Ishikawa (cell line): ENCODE data around the gene TOR4A.

ENCODE experiments used
- CREB1 ChIP-seq: IDR thresholded peaks from 2 replicates; pipeline ENCODE4 v1.6.1; 2012; ENCODE audit warnings: low read depth
- EP300 ChIP-seq: IDR thresholded peaks from 2 replicates; pipeline ENCODE4 v1.6.1; 2012; ENCODE audit warnings: borderline replicate concordance
- MAX ChIP-seq: IDR thresholded peaks from 2 replicates; pipeline ENCODE4 v1.6.1; 2012
- REST ChIP-seq: IDR thresholded peaks from 2 replicates; pipeline ENCODE4 v1.6.1; 2012; ENCODE audit warnings: low read depth, mild to moderate bottlenecking
- YY1 ChIP-seq: IDR thresholded peaks from 2 replicates; pipeline ENCODE4 v1.6.1; 2012; ENCODE audit warnings: low read depth

GRCh38 chr9:137295238-137295811 lies 17.8 kb downstream of the TOR4A start:
- TF ChIP-seq MAX (peak; percentile 50; the same call in 1 of the 2 replicates), REST (no peak), EP300 (no peak), YY1 (no peak), CREB1 (no peak)
